ENCODE data around the gene ZNF652. TPM values are rescaled to one million over a fixed set of nuclear protein-coding genes. Genes with fewer than 3 reads are reported as not detected.
A peak's percentile ranks its signal among the peaks of the same experiment; 100 is the strongest.
"Not testable (repeated sequence)": the region's sequence is repeated elsewhere in the genome, so short reads cannot be mapped to it uniquely, and the experiment has no call there.

Gene ZNF652
- total RNA-seq, 1 donor from 2014 or later = 38.7 TPM

GRCh38 chr17:49290690-49291359 lies 71.2 kb downstream of the ZNF652 start:
- no peaks in the 10 kb centered on the region for H3K9me3 Mint-ChIP-seq (ENCODE audit: unreplicated experiment)
- DNase-seq (ENCODE audit: extremely low spot score, unreplicated experiment) = peak; percentile 8
- peak; percentile 68 for TF ChIP-seq CTCF (IDR thresholded peaks at IDR 0.05)
- H3K4me3 Mint-ChIP-seq (ENCODE audit: unreplicated experiment) = no peak overlapping the region
- no peaks in the 10 kb centered on the region for H3K4me1 Mint-ChIP-seq (ENCODE audit: unreplicated experiment)
- no peak overlapping the region for H3K27ac Mint-ChIP-seq (ENCODE audit: unreplicated experiment)
- H3K27me3 Mint-ChIP-seq (ENCODE audit: unreplicated experiment) = no peaks in the 10 kb centered on the region
- H3K36me3 Mint-ChIP-seq (ENCODE audit: unreplicated experiment) = peaks cover 8% of the 10 kb centered on the region

GRCh38 chr17:49288388-49288787 lies 73.7 kb downstream of the ZNF652 start:
- H3K36me3 Mint-ChIP-seq (ENCODE audit: unreplicated experiment) = peaks cover 4% of the 10 kb centered on the region
- DNase-seq (ENCODE audit: extremely low spot score, unreplicated experiment) = peak; percentile 2
- H3K27ac Mint-ChIP-seq (ENCODE audit: unreplicated experiment) = no peak overlapping the region

GRCh38 chr17:49287481-49287880 lies 74.6 kb downstream of the ZNF652 start:
- Mint-ChIP-seq H3K9me3 (ENCODE audit: unreplicated experiment) (no peaks in the 10 kb centered on the region), H3K4me3 (ENCODE audit: unreplicated experiment) (no peak overlapping the region), H3K27me3 (ENCODE audit: unreplicated experiment) (no peaks in the 10 kb centered on the region), H3K36me3 (ENCODE audit: unreplicated experiment) (no peaks in the 10 kb centered on the region), H3K4me1 (ENCODE audit: unreplicated experiment) (no peaks in the 10 kb centered on the region), H3K27ac (ENCODE audit: unreplicated experiment) (no peak overlapping the region)
- no peak for TF ChIP-seq CTCF (IDR thresholded peaks at IDR 0.05)
- peak; percentile 65 for DNase-seq (ENCODE audit: extremely low spot score, unreplicated experiment)

More at GRCh38 chr17:49288388-49288787, 73.7 kb downstream of the ZNF652 start:
- no peaks in the 10 kb centered on the region for H3K27me3 Mint-ChIP-seq (ENCODE audit: unreplicated experiment)
- TF ChIP-seq CTCF (IDR thresholded peaks at IDR 0.05) = no peak
- no peaks in the 10 kb centered on the region for H3K9me3 Mint-ChIP-seq (ENCODE audit: unreplicated experiment)
- H3K4me1 Mint-ChIP-seq (ENCODE audit: unreplicated experiment) = no peaks in the 10 kb centered on the region
- H3K4me3 Mint-ChIP-seq (ENCODE audit: unreplicated experiment) = no peak overlapping the region

- not testable (repeated sequence) for H3K4me1 Mint-ChIP-seq (ENCODE audit: unreplicated experiment); H3K36me3 Mint-ChIP-seq (ENCODE audit: unreplicated experiment); H3K9me3 Mint-ChIP-seq (ENCODE audit: unreplicated experiment); H3K4me3 Mint-ChIP-seq (ENCODE audit: unreplicated experiment); H3K27ac Mint-ChIP-seq (ENCODE audit: unreplicated experiment); H3K27me3 Mint-ChIP-seq (ENCODE audit: unreplicated experiment)
- peak; percentile 62 for DNase-seq (ENCODE audit: extremely low spot score, unreplicated experiment)
Observed at GRCh38 chr17:49286261-49286973, 75.6 kb downstream of the ZNF652 start.

GRCh38 chr17:49285716-49286115 lies 76.3 kb downstream of the ZNF652 start:
- Mint-ChIP-seq H3K27ac (ENCODE audit: unreplicated experiment) (no peak overlapping the region), H3K4me3 (ENCODE audit: unreplicated experiment) (no peak overlapping the region), H3K9me3 (ENCODE audit: unreplicated experiment) (no peaks in the 10 kb centered on the region), H3K27me3 (ENCODE audit: unreplicated experiment) (no peaks in the 10 kb centered on the region), H3K4me1 (ENCODE audit: unreplicated experiment) (no peaks in the 10 kb centered on the region), H3K36me3 (ENCODE audit: unreplicated experiment) (no peaks in the 10 kb centered on the region)
- no peak for DNase-seq (ENCODE audit: extremely low spot score, unreplicated experiment)
- TF ChIP-seq CTCF (IDR thresholded peaks at IDR 0.05) = no peak

Measured in osteocyte (in vitro differentiated cells).